Right hindlimb (tissue), 1 donor: ENCODE measurements around the gene HLA-DPA1.

Source experiments
- DNase-seq: peaks from one replicate; pipeline ENCODE4 v3.0.0-alpha.2; 2018

The HLA-DPA1 gene

GRCh38 chr6:33061987-33062386 is 11.5 kb downstream of the HLA-DPA1 start:
- no peak for DNase-seq

- DNase-seq = no peak
These were observed 16.0 kb downstream of the HLA-DPA1 start for GRCh38 chr6:33057222-33058150.

GRCh38 chr6:33053230-33053629 is 20.2 kb downstream of the HLA-DPA1 start:
- no peak for DNase-seq

- DNase-seq = no peak
These were observed 20.8 kb downstream of the HLA-DPA1 start for GRCh38 chr6:33052627-33053026.

GRCh38 chr6:33050014-33050810 is 23.2 kb downstream of the HLA-DPA1 start:
- DNase-seq = no peak

- DNase-seq = no peak
These were observed 24.0 kb downstream of the HLA-DPA1 start for GRCh38 chr6:33049323-33050013.

- no peak for DNase-seq
These were observed 33.3 kb downstream of the HLA-DPA1 start for GRCh38 chr6:33040157-33040556.

GRCh38 chr6:33036535-33036934 is 36.9 kb downstream of the HLA-DPA1 start:
- DNase-seq = no peak

- DNase-seq = no peak
These were observed 38.9 kb downstream of the HLA-DPA1 start for GRCh38 chr6:33034554-33034953.

- no peak for DNase-seq
These were observed 43.2 kb downstream of the HLA-DPA1 start for GRCh38 chr6:33030245-33030644.

- no peak for DNase-seq
These were observed 43.9 kb downstream of the HLA-DPA1 start for GRCh38 chr6:33029328-33030184.

- DNase-seq = no peak
These were observed 45.1 kb downstream of the HLA-DPA1 start for GRCh38 chr6:33028220-33028849.

GRCh38 chr6:33024521-33024920 is 48.9 kb downstream of the HLA-DPA1 start:
- DNase-seq = no peak

- no peak for DNase-seq
These were observed 49.9 kb downstream of the HLA-DPA1 start for GRCh38 chr6:33023536-33023935.

GRCh38 chr6:33021917-33022316 is 51.5 kb downstream of the HLA-DPA1 start:
- DNase-seq = no peak

GRCh38 chr6:33019372-33019771 is 54.1 kb downstream of the HLA-DPA1 start:
- no peak for DNase-seq

- DNase-seq = no peak
These were observed 54.5 kb downstream of the HLA-DPA1 start for GRCh38 chr6:33018904-33019303.

- no peak for DNase-seq
These were observed 55.0 kb downstream of the HLA-DPA1 start for GRCh38 chr6:33018418-33018817.

- DNase-seq = no peak
These were observed 55.6 kb downstream of the HLA-DPA1 start for GRCh38 chr6:33017694-33018353.

- DNase-seq = no peak
These were observed 56.4 kb downstream of the HLA-DPA1 start for GRCh38 chr6:33017018-33017417.

GRCh38 chr6:33015798-33016197 is 57.7 kb downstream of the HLA-DPA1 start:
- no peak for DNase-seq
